ENCODE measurements around the gene RAB20. TPM values are rescaled to one million over a fixed set of nuclear protein-coding genes. Genes with fewer than 3 reads are reported as not detected.

Gene RAB20
- total and polyA plus RNA-seq, 2 of the 8 experiments (the other 6 are each of a cell fraction or from before 2014, with no cell fraction given): 14.8 to 27.9 TPM

DNA sequence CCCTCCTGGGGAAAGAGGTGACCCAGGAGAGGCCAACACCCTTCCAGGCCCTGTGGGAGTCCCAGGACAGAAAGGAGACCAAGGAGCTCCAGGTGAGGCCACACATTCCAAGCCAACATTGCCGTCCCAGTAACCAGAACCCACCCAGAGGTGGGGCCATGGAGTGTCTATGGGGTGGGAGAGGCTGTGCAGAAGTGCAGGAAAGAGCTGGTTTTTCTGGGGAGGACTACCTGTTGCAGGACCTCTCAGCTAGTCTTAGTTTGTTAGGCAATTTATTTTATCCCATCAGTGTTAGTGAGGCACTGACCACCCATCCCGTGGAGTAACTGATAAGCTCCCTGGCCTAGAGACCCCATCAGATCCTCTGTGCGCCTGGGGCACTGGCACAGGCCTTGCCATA is 66.1 kb downstream of the RAB20 start (continued):
- TF ChIP-seq, protein P1, sequence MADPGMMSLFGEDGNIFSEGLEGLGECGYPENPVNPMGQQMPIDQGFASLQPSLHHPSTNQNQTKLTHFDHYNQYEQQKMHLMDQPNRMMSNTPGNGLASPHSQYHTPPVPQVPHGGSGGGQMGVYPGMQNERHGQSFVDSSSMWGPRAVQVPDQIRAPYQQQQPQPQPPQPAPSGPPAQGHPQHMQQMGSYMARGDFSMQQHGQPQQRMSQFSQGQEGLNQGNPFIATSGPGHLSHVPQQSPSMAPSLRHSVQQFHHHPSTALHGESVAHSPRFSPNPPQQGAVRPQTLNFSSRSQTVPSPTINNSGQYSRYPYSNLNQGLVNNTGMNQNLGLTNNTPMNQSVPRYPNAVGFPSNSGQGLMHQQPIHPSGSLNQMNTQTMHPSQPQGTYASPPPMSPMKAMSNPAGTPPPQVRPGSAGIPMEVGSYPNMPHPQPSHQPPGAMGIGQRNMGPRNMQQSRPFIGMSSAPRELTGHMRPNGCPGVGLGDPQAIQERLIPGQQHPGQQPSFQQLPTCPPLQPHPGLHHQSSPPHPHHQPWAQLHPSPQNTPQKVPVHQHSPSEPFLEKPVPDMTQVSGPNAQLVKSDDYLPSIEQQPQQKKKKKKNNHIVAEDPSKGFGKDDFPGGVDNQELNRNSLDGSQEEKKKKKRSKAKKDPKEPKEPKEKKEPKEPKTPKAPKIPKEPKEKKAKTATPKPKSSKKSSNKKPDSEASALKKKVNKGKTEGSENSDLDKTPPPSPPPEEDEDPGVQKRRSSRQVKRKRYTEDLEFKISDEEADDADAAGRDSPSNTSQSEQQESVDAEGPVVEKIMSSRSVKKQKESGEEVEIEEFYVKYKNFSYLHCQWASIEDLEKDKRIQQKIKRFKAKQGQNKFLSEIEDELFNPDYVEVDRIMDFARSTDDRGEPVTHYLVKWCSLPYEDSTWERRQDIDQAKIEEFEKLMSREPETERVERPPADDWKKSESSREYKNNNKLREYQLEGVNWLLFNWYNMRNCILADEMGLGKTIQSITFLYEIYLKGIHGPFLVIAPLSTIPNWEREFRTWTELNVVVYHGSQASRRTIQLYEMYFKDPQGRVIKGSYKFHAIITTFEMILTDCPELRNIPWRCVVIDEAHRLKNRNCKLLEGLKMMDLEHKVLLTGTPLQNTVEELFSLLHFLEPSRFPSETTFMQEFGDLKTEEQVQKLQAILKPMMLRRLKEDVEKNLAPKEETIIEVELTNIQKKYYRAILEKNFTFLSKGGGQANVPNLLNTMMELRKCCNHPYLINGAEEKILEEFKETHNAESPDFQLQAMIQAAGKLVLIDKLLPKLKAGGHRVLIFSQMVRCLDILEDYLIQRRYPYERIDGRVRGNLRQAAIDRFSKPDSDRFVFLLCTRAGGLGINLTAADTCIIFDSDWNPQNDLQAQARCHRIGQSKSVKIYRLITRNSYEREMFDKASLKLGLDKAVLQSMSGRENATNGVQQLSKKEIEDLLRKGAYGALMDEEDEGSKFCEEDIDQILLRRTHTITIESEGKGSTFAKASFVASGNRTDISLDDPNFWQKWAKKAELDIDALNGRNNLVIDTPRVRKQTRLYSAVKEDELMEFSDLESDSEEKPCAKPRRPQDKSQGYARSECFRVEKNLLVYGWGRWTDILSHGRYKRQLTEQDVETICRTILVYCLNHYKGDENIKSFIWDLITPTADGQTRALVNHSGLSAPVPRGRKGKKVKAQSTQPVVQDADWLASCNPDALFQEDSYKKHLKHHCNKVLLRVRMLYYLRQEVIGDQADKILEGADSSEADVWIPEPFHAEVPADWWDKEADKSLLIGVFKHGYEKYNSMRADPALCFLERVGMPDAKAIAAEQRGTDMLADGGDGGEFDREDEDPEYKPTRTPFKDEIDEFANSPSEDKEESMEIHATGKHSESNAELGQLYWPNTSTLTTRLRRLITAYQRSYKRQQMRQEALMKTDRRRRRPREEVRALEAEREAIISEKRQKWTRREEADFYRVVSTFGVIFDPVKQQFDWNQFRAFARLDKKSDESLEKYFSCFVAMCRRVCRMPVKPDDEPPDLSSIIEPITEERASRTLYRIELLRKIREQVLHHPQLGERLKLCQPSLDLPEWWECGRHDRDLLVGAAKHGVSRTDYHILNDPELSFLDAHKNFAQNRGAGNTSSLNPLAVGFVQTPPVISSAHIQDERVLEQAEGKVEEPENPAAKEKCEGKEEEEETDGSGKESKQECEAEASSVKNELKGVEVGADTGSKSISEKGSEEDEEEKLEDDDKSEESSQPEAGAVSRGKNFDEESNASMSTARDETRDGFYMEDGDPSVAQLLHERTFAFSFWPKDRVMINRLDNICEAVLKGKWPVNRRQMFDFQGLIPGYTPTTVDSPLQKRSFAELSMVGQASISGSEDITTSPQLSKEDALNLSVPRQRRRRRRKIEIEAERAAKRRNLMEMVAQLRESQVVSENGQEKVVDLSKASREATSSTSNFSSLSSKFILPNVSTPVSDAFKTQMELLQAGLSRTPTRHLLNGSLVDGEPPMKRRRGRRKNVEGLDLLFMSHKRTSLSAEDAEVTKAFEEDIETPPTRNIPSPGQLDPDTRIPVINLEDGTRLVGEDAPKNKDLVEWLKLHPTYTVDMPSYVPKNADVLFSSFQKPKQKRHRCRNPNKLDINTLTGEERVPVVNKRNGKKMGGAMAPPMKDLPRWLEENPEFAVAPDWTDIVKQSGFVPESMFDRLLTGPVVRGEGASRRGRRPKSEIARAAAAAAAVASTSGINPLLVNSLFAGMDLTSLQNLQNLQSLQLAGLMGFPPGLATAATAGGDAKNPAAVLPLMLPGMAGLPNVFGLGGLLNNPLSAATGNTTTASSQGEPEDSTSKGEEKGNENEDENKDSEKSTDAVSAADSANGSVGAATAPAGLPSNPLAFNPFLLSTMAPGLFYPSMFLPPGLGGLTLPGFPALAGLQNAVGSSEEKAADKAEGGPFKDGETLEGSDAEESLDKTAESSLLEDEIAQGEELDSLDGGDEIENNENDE (IDR thresholded peaks at IDR 0.05; ENCODE audit: insufficient replicate concordance, low read length): no peak
- TF ChIP-seq ATF2 (IDR thresholded peaks at IDR 0.05; ENCODE audit: low read length): no peak
- TF ChIP-seq ATF3 (IDR thresholded peaks at IDR 0.05; ENCODE audit: insufficient read depth, low read depth, low read length): no peak
- no peak for TF ChIP-seq SP2 (IDR thresholded peaks at IDR 0.05; ENCODE audit: low read length)
- no peak for TF ChIP-seq CBX8 (IDR thresholded peaks at IDR 0.05; ENCODE audit: borderline replicate concordance, low read depth, low read length)
